Colonic mucosa (tissue), 4 donors: ENCODE results near the gene AK1. TPM values are rescaled to one million over a fixed set of nuclear protein-coding genes. Genes with fewer than 3 reads are reported as not detected.

ENCODE experiments used
- DNase-seq: peaks from one replicate; pipeline ENCODE4 v3.0.0-alpha.2; 2020
- H3K27ac ChIP-seq: fragments of 200-600 bp; one replicate; pipeline ENCODE4 v1.8.0; 2021
- H3K27me3 ChIP-seq: fragments of 200-600 bp; one replicate; pipeline ENCODE4 v1.8.0; 2021
- H3K36me3 ChIP-seq: fragments of 200-600 bp; one replicate; pipeline ENCODE4 v1.8.0; 2021
- H3K4me1 ChIP-seq: fragments of 200-600 bp; one replicate; pipeline ENCODE4 v1.8.0; 2021; ENCODE audit warnings: mild to moderate bottlenecking
- H3K4me3 ChIP-seq: fragments of 200-600 bp; one replicate; pipeline ENCODE4 v1.8.0; 2021
- H3K9ac ChIP-seq, 2 donors: one replicate each; pipeline ENCODE4 v1.7.0; 2013; ENCODE audit warnings: control low read depth in 2 of 2, low read depth in 2 of 2, low read length in 2 of 2
- H3K9me3 ChIP-seq: fragments of 200-600 bp; one replicate; pipeline ENCODE4 v1.8.0; 2021
- CTCF ChIP-seq: fragments of 200-600 bp; IDR thresholded peaks from one replicate; pipeline ENCODE4 v1.8.0; 2022; ENCODE audit warnings: antibody characterized with exemption, mild to moderate bottlenecking
- intact Hi-C: fragments of 100-400 bp; cut with DNase I; formaldehyde crosslinking; loops from one replicate; pipeline ENCODE4 v1.14.1; 2022
- total RNA-seq, 2 donors: library from RNA; stranded (reverse); fragmentation: NEBNext Ultra II Directional in 1 of 2; extraction: Animal tissue kit (Norgen Biotek cat#: 25700) in 1 of 2; gene quantifications; one replicate each; pipeline ENCODE4 v1.2.1, GENCODE V29; 2021
- donor health status: healthy.
- donor health status: DM: no; HTN: no; CAD: no.
- donor health status: DM: no; HTN: no; CAD: no.

AK1 gene
- total RNA-seq, 2 donors from 2014 or later, result 159 to 166 TPM

- H3K4me1 ChIP-seq, result peaks cover 35% of the 10 kb centered on the region
- peak overlapping the region; percentile 16 for H3K27ac ChIP-seq
- no peaks in the 10 kb centered on the region for H3K9me3 ChIP-seq
Observed at GRCh38 chr9:127917603-127918002, 40.1 kb upstream of the AK1 start.

GRCh38 chr9:127916720-127917581, 39.5 kb upstream of the AK1 start, which contains the start of gene ST6GALNAC4:
Gene ST6GALNAC4 (minus strand): TSS chr9:127917041. CDS start chr9:127916419, 622 bp downstream.
- H3K9me3 ChIP-seq, result no peaks in the 10 kb centered on the region
- intact Hi-C loops, result loop anchor here (2.0 to 5.0 kb wide), 2 partner anchors 46 to 130 kb away; partner anchors contain the start of gene CDK9
- peak; percentile 97 for DNase-seq
- H3K27ac ChIP-seq, result peak within 1 kb of the TSS; percentile 57
- no peaks in the 10 kb centered on the region for H3K36me3 ChIP-seq
- H3K4me1 ChIP-seq, result peaks cover 35% of the 10 kb centered on the region
- peak within 1 kb of the TSS; percentile 59 for H3K4me3 ChIP-seq
- no peak for TF ChIP-seq CTCF
- H3K9ac ChIP-seq, result peak within 1 kb of the TSS; percentile 36 to 82
- no peaks in the 10 kb centered on the region for H3K27me3 ChIP-seq

More at GRCh38 chr9:127917603-127918002, 40.1 kb upstream of the AK1 start:
- no peaks in the 10 kb centered on the region for H3K27me3 ChIP-seq
- H3K9ac ChIP-seq, result peak overlapping the region in 1 of 2 donors; percentile 1
- intact Hi-C loops, result loop anchor here (2.0 to 5.0 kb wide), 2 partner anchors 47 to 130 kb away; partner anchors contain the start of gene CDK9
- no peak overlapping the region for H3K4me3 ChIP-seq
- no peak for TF ChIP-seq CTCF
- DNase-seq, result no peak
- no peaks in the 10 kb centered on the region for H3K36me3 ChIP-seq

GRCh38 chr9:127915801-127916719, 38.6 kb upstream of the AK1 start:
- peak overlapping the region; percentile 63 to 82 for H3K9ac ChIP-seq
- H3K4me1 ChIP-seq, result peaks cover 31% of the 10 kb centered on the region
- no peaks in the 10 kb centered on the region for H3K36me3 ChIP-seq
- H3K4me3 ChIP-seq, result peak overlapping the region; percentile 59
- H3K27ac ChIP-seq, result peak overlapping the region; percentile 57
- no peaks in the 10 kb centered on the region for H3K27me3 ChIP-seq
- peak; percentile 51 for DNase-seq
- TF ChIP-seq CTCF, result no peak
- intact Hi-C loops, result loop anchor here (2.0 to 5.0 kb wide), 2 partner anchors 45 to 129 kb away; partner anchors contain the start of gene CDK9
- H3K9me3 ChIP-seq, result no peaks in the 10 kb centered on the region

- Histone ChIP-seq H3K27ac (peak overlapping the region; percentile 57), H3K27me3 (no peaks in the 10 kb centered on the region), H3K4me3 (no peak overlapping the region), H3K9me3 (no peaks in the 10 kb centered on the region), H3K36me3 (no peaks in the 10 kb centered on the region), H3K9ac (peak overlapping the region; percentile 16 to 63), H3K4me1 (peaks cover 31% of the 10 kb centered on the region)
- no peak for TF ChIP-seq CTCF
- peak; percentile 67 for DNase-seq
- intact Hi-C loops, result loop anchor here (5.0 kb wide), 1 partner anchor 128 kb away; the partner anchor contains the start of gene CDK9
Observed at GRCh38 chr9:127915325-127915752, 37.9 kb upstream of the AK1 start.

- Histone ChIP-seq H3K4me1 (peaks cover 29% of the 10 kb centered on the region), H3K4me3 (no peak overlapping the region), H3K9me3 (no peaks in the 10 kb centered on the region), H3K27ac (peak overlapping the region; percentile 73), H3K9ac (no peak overlapping the region), H3K36me3 (no peaks in the 10 kb centered on the region), H3K27me3 (no peaks in the 10 kb centered on the region)
- intact Hi-C loops, result no loop called here
- no peak for TF ChIP-seq CTCF
- peak; percentile 64 for DNase-seq
Observed at GRCh38 chr9:127913682-127914081, 36.2 kb upstream of the AK1 start.
